HEK293 (cell line): ENCODE results near the gene KDM4C.

Source experiments
- BCL11B ChIP-seq: fragments of 450-650 bp; formaldehyde crosslinking; IDR thresholded peaks from 2 replicates; pipeline ENCODE4 v1.5.1; 2016; ENCODE audit warnings: low read depth, missing biosample characterization, missing genetic modification characterization
- ZNF121 ChIP-seq: fragments of 450-650 bp; formaldehyde crosslinking; IDR thresholded peaks from 2 replicates; pipeline ENCODE4 v1.5.1; 2016; ENCODE audit warnings: missing biosample characterization, missing genetic modification characterization
- ZNF2 ChIP-seq: fragments of 450-650 bp; formaldehyde crosslinking; IDR thresholded peaks from 2 replicates; pipeline ENCODE4 v1.5.1; 2016; ENCODE audit warnings: missing biosample characterization, missing genetic modification characterization
- ZNF37A ChIP-seq: fragments of 450-650 bp; IDR thresholded peaks from 2 replicates; pipeline ENCODE4 v1.5.1; 2018; ENCODE audit warnings: missing biosample characterization, missing genetic modification characterization
- ZNF707 ChIP-seq: fragments of 450-650 bp; formaldehyde crosslinking; IDR thresholded peaks from 2 replicates; pipeline ENCODE4 v1.5.1; 2016; ENCODE audit warnings: missing biosample characterization, missing genetic modification characterization
- TF ChIP-seq, protein P1 (sequence below): fragments of 450-650 bp; formaldehyde crosslinking; IDR thresholded peaks from 2 replicates; pipeline ENCODE4 v1.5.1; 2016; ENCODE audit warnings: missing biosample characterization, missing genetic modification characterization
- TF ChIP-seq, protein P2 (sequence below): fragments of 450-650 bp; IDR thresholded peaks from 2 replicates; pipeline ENCODE4 v1.5.1; 2018; ENCODE audit warnings: missing biosample characterization, missing genetic modification characterization
- TF ChIP-seq, protein P3 (sequence below): fragments of 450-650 bp; formaldehyde crosslinking; IDR thresholded peaks from 2 replicates; pipeline ENCODE4 v1.5.1; 2016; ENCODE audit warnings: missing biosample characterization, missing genetic modification characterization, low read depth

DNA sequence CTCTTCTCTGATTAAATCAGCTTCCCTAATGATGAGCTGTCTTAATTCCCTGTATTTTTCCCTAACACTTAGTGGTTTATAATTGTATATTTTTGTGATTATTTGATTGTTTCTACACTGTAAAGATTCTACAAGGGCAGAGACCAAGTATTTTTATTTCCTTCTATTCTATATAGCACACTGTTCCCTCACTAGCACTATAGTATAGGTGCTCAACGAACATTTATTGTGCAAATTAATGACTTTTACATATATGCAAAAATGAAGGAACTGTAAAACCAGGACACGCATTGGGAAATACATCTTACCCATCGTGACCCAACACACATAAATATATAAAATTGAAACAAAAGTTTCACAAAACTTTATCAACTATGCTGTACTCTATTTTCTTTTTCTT, 7.6 kb downstream of the KDM4C start:
- TF ChIP-seq, protein P1, sequence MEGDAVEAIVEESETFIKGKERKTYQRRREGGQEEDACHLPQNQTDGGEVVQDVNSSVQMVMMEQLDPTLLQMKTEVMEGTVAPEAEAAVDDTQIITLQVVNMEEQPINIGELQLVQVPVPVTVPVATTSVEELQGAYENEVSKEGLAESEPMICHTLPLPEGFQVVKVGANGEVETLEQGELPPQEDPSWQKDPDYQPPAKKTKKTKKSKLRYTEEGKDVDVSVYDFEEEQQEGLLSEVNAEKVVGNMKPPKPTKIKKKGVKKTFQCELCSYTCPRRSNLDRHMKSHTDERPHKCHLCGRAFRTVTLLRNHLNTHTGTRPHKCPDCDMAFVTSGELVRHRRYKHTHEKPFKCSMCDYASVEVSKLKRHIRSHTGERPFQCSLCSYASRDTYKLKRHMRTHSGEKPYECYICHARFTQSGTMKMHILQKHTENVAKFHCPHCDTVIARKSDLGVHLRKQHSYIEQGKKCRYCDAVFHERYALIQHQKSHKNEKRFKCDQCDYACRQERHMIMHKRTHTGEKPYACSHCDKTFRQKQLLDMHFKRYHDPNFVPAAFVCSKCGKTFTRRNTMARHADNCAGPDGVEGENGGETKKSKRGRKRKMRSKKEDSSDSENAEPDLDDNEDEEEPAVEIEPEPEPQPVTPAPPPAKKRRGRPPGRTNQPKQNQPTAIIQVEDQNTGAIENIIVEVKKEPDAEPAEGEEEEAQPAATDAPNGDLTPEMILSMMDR (tag by site-specific recombination), result no peak
- TF ChIP-seq, protein P2, sequence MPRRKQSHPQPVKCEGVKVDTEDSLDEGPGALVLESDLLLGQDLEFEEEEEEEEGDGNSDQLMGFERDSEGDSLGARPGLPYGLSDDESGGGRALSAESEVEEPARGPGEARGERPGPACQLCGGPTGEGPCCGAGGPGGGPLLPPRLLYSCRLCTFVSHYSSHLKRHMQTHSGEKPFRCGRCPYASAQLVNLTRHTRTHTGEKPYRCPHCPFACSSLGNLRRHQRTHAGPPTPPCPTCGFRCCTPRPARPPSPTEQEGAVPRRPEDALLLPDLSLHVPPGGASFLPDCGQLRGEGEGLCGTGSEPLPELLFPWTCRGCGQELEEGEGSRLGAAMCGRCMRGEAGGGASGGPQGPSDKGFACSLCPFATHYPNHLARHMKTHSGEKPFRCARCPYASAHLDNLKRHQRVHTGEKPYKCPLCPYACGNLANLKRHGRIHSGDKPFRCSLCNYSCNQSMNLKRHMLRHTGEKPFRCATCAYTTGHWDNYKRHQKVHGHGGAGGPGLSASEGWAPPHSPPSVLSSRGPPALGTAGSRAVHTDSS (tag by site-specific recombination), result no peak
- TF ChIP-seq ZNF707 (tag by site-specific recombination) (no peak), ZNF121 (tag by site-specific recombination) (no peak), ZNF2 (tag by site-specific recombination) (no peak), BCL11B (tag by site-specific recombination) (no peak), ZNF37A (tag by site-specific recombination) (no peak)
- TF ChIP-seq, protein P3, sequence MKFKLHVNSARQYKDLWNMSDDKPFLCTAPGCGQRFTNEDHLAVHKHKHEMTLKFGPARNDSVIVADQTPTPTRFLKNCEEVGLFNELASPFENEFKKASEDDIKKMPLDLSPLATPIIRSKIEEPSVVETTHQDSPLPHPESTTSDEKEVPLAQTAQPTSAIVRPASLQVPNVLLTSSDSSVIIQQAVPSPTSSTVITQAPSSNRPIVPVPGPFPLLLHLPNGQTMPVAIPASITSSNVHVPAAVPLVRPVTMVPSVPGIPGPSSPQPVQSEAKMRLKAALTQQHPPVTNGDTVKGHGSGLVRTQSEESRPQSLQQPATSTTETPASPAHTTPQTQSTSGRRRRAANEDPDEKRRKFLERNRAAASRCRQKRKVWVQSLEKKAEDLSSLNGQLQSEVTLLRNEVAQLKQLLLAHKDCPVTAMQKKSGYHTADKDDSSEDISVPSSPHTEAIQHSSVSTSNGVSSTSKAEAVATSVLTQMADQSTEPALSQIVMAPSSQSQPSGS, result no peak
